ENCODE results near the gene LSM7.

GRCh38 chr19:2365201-2365970, 37.0 kb upstream of the LSM7 start:
- TF ChIP-seq FOXA1 (IDR thresholded peaks at IDR 0.05) (no peak), BHLHE40 (IDR thresholded peaks at IDR 0.05; ENCODE audit: borderline replicate concordance) (no peak), FOXK2 (IDR thresholded peaks at IDR 0.05) (no peak), FOXM1 (IDR thresholded peaks at IDR 0.05; ENCODE audit: borderline replicate concordance) (no peak), PKNOX1 (IDR thresholded peaks at IDR 0.05) (0 out of 2 replicates have a peak, but pooled peaks have one; percentile 12), SP1 (IDR thresholded peaks at IDR 0.05) (no peak), CTBP1 (IDR thresholded peaks at IDR 0.05; ENCODE audit: borderline replicate concordance) (no peak), ARNT (IDR thresholded peaks at IDR 0.05) (no peak), SUZ12 (IDR thresholded peaks at IDR 0.05) (no peak)

Data from HEK293T (cell line).